DMS153 treated with DMSO at 0.1 percent for 48 hours (cell line): ENCODE data around the gene NMU.
"Not testable (repeated sequence)": the region's sequence is repeated elsewhere in the genome, so short reads cannot be mapped to it uniquely, and the experiment has no call there.

Experiments used
- DNase-seq: peaks from one replicate; lab custom pipeline; 2025; ENCODE audit not compliant: unreplicated experiment; lab: John Stamatoyannopoulos, UW

Gene NMU

DNA sequence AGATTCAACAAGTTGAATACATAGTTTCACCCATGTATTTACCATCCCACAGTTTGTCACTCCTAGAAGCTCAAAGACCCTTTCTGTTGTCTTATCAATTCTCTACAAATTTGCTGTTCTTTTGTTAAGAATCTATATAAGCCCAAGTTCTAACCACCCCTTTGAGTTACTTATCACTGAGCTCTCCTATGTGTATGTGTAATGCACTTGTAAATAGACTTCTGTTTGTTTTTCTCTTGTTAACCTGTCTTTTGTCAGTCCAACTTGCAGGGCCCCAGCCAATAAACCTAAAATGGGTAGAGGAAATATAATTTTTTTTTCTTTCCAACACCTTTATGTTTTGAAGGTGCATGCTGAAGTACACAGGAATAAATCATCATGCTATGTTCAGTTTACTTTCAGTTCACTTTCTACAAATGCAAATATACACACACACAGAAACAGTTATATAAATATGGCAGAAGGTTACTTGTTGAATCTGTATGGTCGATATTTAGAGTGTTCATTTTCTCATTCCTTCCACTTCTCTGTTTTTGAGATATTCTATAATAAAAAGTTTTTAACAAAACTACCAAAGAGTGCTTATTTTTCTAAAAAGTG is 67.1 kb downstream of the NMU start:
- no peak for DNase-seq

- no peak for DNase-seq
These were observed 74.2 kb downstream of the NMU start for GRCh38 chr4:55561889-55562288.

- DNase-seq: no peak
These were observed 76.0 kb downstream of the NMU start for GRCh38 chr4:55560096-55560495.

GRCh38 chr4:55554453-55555030 is 81.6 kb downstream of the NMU start:
- DNase-seq: no peak

GRCh38 chr4:55553441-55554201 is 82.5 kb downstream of the NMU start:
- DNase-seq: no peak

- not testable (repeated sequence) for DNase-seq
These were observed 84.1 kb downstream of the NMU start for GRCh38 chr4:55551964-55552363.

- no peak for DNase-seq
These were observed 86.2 kb downstream of the NMU start for GRCh38 chr4:55549888-55550287.

DNA sequence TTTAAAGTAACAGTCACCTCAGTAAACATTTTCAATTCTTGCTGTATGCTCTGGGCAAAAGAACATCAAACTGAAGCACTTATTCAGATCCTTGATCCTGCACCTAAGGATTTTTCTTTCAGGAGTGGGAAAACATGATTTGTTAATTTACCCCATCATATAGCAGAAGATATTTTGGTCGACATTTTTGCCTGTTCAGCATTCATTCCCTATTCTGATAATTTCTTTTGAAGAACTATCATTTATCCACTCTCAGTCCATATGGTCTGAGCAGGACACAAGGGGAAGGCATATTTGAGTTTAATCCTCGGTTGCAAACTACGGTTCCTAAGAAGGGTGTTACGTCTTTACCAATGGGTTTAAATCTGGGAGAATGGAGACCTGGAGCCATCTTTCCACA is 88.2 kb downstream of the NMU start:
- DNase-seq: no peak

DNA sequence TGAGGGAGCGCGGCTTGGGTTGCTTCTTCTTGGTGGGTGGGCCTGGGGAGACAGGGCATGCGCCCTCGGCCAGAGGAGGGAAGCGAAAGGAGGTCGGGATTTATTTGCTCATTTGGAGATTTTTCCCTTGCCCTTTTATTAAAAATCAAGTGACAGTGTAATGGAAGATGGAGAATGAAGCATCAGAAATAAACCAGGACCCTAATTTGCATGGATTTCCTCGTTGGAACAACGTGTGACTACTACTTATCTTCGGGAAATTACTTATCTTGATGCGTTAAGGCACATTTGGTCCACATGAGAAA is 88.7 kb downstream of the NMU start:
- peak; percentile 52 for DNase-seq

- DNase-seq: peak; percentile 89
These were observed 89.2 kb downstream of the NMU start, which contains the start of gene CLOCK for GRCh38 chr4:55546756-55547465. TSS of gene CLOCK (minus strand) at chr4:55546909. CDS start at chr4:55482785, 64,124 bp downstream.

DNA sequence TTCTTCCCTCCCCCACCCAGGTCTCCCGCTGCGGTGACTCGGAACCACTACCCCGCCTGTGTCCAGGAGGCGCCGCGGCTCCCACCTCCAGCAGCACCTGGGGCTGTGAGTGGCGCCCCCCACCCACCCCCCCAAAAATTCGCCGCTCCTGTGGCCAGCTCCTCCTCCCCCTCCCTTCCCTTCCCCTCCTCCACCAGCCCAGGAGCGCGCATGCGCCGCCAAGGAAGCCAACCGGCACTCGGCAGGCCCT is 89.7 kb downstream of the NMU start:
- no peak for DNase-seq

DNA sequence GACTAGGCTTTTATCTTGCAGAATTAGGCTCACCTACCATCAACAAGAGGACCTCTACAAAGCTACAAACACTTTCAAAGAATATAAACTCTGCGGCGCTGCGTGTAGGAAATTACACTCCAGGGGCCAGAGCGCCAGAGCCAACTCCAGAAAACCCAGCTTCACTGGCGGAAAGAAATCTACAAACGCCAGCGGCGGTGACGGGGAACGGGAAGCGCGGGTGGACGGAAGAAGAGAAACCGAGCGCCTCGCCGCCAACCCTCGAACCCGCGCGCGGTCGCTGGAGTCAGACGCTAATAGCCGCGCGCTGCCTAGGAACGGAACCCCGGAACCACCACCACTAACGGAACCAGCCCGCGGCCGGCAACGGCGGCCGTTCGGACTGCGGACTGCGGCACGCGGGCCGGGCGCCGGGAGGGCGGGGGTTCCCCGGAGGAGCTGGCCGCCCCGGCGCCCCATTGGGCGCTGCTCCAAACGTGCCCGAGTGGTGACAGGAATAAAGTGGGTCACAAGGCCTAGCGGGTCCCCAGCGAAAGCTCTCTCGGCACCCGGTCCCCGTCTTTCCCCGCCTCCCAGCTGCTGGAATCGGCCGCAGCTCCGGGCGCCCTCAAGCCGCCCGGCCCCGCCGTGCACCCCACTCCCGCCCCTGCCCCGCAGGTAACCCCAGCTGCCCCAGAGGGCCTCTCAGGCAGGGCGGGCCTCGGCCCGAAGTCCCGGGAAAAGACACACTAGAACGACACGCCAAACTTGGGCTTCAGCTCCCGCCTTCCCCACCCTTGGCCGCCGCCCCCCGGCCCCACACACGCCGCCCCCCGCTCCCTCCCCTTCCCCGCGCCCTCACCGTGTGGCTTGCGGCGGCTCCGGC is 90.2 kb downstream of the NMU start:
- DNase-seq: peak; percentile 56
